Measurements from ENCODE around the gene NR1H2. TPM values are rescaled to one million over a fixed set of nuclear protein-coding genes. Genes with fewer than 3 reads are reported as not detected.
"Not testable (repeated sequence)": the region's sequence is repeated elsewhere in the genome, so short reads cannot be mapped to it uniquely, and the experiment has no call there.

The NR1H2 gene
- total RNA-seq, 4 donors from 2014 or later, result 45.3 to 115 (median 61.4) TPM

- no peak for DNase-seq
- Histone ChIP-seq H3K36me3 (no peaks in the 10 kb centered on the region), H3K9me3 (no peaks in the 10 kb centered on the region), H3K27me3 (no peaks in the 10 kb centered on the region), H3K4me1 (no peaks in the 10 kb centered on the region), H3K27ac (no peak overlapping the region), H3K4me3 (no peak overlapping the region)
- TF ChIP-seq CTCF (IDR thresholded peaks at IDR 0.05) (no peak), POLR2A (IDR thresholded peaks at IDR 0.05) (no peak)
- intact Hi-C loops (cut with DNase I; ENCODE audit: low total_unique reads), result loop anchor here (10.0 kb wide), 1 partner anchor 425 kb away; the partner anchor contains the start of gene GPR32
Observed at GRCh38 chr19:50349277-50350057, 26.8 kb upstream of the NR1H2 start.

GRCh38 chr19:50352242-50352641, 24.0 kb upstream of the NR1H2 start:
- H3K4me1 ChIP-seq, result no peaks in the 10 kb centered on the region
- H3K36me3 ChIP-seq, result no peaks in the 10 kb centered on the region
- no peak for DNase-seq
- no peak overlapping the region for H3K4me3 ChIP-seq
- no peaks in the 10 kb centered on the region for H3K9me3 ChIP-seq
- no peaks in the 10 kb centered on the region for H3K27me3 ChIP-seq
- intact Hi-C loops (cut with DNase I; ENCODE audit: low total_unique reads), result loop anchor here (10.0 kb wide), 1 partner anchor 423 kb away; the partner anchor contains the start of gene GPR32
- no peak overlapping the region for H3K27ac ChIP-seq
- TF ChIP-seq CTCF (IDR thresholded peaks at IDR 0.05) (no peak), POLR2A (IDR thresholded peaks at IDR 0.05) (no peak)

GRCh38 chr19:50353487-50353880, 22.8 kb upstream of the NR1H2 start:
- H3K4me3 ChIP-seq, DNase-seq, H3K36me3 ChIP-seq, H3K27ac ChIP-seq, H3K27me3 ChIP-seq, H3K4me1 ChIP-seq, H3K9me3 ChIP-seq: not testable (repeated sequence)
- intact Hi-C loops (cut with DNase I; ENCODE audit: low total_unique reads), result loop anchor here (10.0 kb wide), 1 partner anchor 421 kb away; the partner anchor contains the start of gene GPR32

GRCh38 chr19:50356691-50357177, 19.5 kb upstream of the NR1H2 start:
- no peaks in the 10 kb centered on the region for H3K27me3 ChIP-seq
- no peak for DNase-seq
- no peaks in the 10 kb centered on the region for H3K9me3 ChIP-seq
- no peak for TF ChIP-seq POLR2A (IDR thresholded peaks at IDR 0.05)
- TF ChIP-seq CTCF (IDR thresholded peaks at IDR 0.05), result no peak
- no peak overlapping the region for H3K4me3 ChIP-seq
- no peaks in the 10 kb centered on the region for H3K36me3 ChIP-seq
- intact Hi-C loops (cut with DNase I; ENCODE audit: low total_unique reads), result loop anchor here (10.0 kb wide), 1 partner anchor 418 kb away; the partner anchor contains the start of gene GPR32
- no peaks in the 10 kb centered on the region for H3K4me1 ChIP-seq
- no peak overlapping the region for H3K27ac ChIP-seq

GRCh38 chr19:50357178-50358100, 18.8 kb upstream of the NR1H2 start:
- Histone ChIP-seq H3K27ac (peak overlapping the region; percentile 82 to 88), H3K4me3 (peak overlapping the region; percentile 38 to 45), H3K9me3 (no peaks in the 10 kb centered on the region), H3K27me3 (no peaks in the 10 kb centered on the region), H3K36me3 (no peaks in the 10 kb centered on the region), H3K4me1 (no peaks in the 10 kb centered on the region)
- intact Hi-C loops (cut with DNase I; ENCODE audit: low total_unique reads), result loop anchor here (10.0 kb wide), 1 partner anchor 417 kb away; the partner anchor contains the start of gene GPR32
- peak; percentile 80 to 83 for DNase-seq
- TF ChIP-seq CTCF (IDR thresholded peaks at IDR 0.05) (peak; percentile 86 to 92 (median 88)), POLR2A (IDR thresholded peaks at IDR 0.05) (peak in 1 of 2 donors; percentile 23)

Data from uterus (tissue), 4 donors.